GM19438 (cell line): Measurements from ENCODE around the gene FAM227A.
"Not testable (repeated sequence)": the region's sequence is repeated elsewhere in the genome, so short reads cannot be mapped to it uniquely, and the experiment has no call there.

Experiments
- ATAC-seq: cut with Tn5 transposase; IDR thresholded peaks from one replicate; pipeline ENCODE4 v1.9.1; 2021; ENCODE audit warnings: low read depth; ENCODE audit not compliant: unreplicated experiment

Gene FAM227A

GRCh38 chr22:38613588-38613987 lies 42.6 kb downstream of the FAM227A start:
- no peak for ATAC-seq

- ATAC-seq = no peak
Observed at GRCh38 chr22:38612217-38613006, 43.8 kb downstream of the FAM227A start.

- ATAC-seq = no peak
Observed at GRCh38 chr22:38611559-38611958, 44.6 kb downstream of the FAM227A start.

- no peak for ATAC-seq
Observed at GRCh38 chr22:38610234-38610633, 46.0 kb downstream of the FAM227A start.

GRCh38 chr22:38608992-38609750 lies 47.0 kb downstream of the FAM227A start:
- ATAC-seq = no peak

GRCh38 chr22:38607680-38608079 lies 48.5 kb downstream of the FAM227A start:
- ATAC-seq = no peak

- ATAC-seq = no peak
Observed at GRCh38 chr22:38602166-38602565, 54.0 kb downstream of the FAM227A start.

GRCh38 chr22:38601221-38601764 lies 54.9 kb downstream of the FAM227A start:
- no peak for ATAC-seq

GRCh38 chr22:38599466-38599865 lies 56.7 kb downstream of the FAM227A start:
- ATAC-seq = no peak

GRCh38 chr22:38582923-38583322 lies 73.3 kb downstream of the FAM227A start:
- not testable (repeated sequence) for ATAC-seq

GRCh38 chr22:38578505-38578904 lies 77.7 kb downstream of the FAM227A start:
- ATAC-seq = no peak

GRCh38 chr22:38572065-38572464 lies 84.1 kb downstream of the FAM227A start:
- ATAC-seq = no peak

- no peak for ATAC-seq
Observed at GRCh38 chr22:38570779-38571364, 85.3 kb downstream of the FAM227A start.

GRCh38 chr22:38569972-38570778 lies 86.0 kb downstream of the FAM227A start, which contains the start of gene DMC1:
Gene DMC1, minus strand, starts transcription at chr22:38570183. Its CDS starts 1,927 bp downstream, at chr22:38568256.
- peak; percentile 66 for ATAC-seq

- peak; percentile 3 for ATAC-seq
Observed at GRCh38 chr22:38569181-38569971, 86.8 kb downstream of the FAM227A start.

GRCh38 chr22:38567531-38568285 lies 88.5 kb downstream of the FAM227A start:
- no peak for ATAC-seq

- ATAC-seq = no peak
Observed at GRCh38 chr22:38566726-38567504, 89.3 kb downstream of the FAM227A start.

- no peak for ATAC-seq
Observed at GRCh38 chr22:38565441-38565840, 90.8 kb downstream of the FAM227A start.
